ENCODE data around the gene DYNC2LI1. TPM values are rescaled to one million over a fixed set of nuclear protein-coding genes. Genes with fewer than 3 reads are reported as not detected.

DYNC2LI1 gene
- total and polyA plus RNA-seq, 7 donors: 11.7 to 32.1 (median 26.8) TPM

DNA sequence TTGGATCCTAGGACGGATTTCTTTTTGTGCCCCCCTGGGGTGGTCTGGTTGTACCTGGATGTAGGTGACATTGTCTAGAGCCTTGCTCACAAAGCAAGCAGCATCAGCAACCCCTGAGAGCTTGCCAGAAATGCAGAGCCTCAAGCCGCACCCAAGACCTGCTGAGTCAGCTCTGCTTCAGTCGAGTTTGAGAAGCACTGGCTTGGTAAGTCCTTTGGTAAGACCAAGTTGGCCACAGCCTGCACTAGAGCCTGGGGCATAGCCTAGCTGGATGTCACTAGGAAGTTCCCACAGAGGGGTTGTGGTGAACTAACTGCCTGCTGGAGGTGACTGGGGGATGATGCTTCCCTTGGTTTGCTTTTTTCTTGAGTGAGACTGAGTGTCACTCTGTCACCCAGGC is 58.6 kb downstream of the DYNC2LI1 start:
- intact Hi-C loops (cut with DNase I): no loop called here
- WGBS, 2 donors: 46 to 64% methylated on average over 3 of the region's 3 CpGs
- Histone ChIP-seq H3K9me3 (no peaks in the 10 kb centered on the region), H3K27me3 (peaks cover 0 to 17% (median 16%) of the 10 kb centered on the region in 3 donors), H3K4me1 (peaks cover 0 to 5% (median 2%) of the 10 kb centered on the region in 4 donors), H3K27ac (no peak overlapping the region), H3K4me3 (no peak overlapping the region), H3K36me3 (no peaks in the 10 kb centered on the region)
- DNase-seq: no peak
- TF ChIP-seq EP300 (IDR thresholded peaks at IDR 0.05): no peak
- no peak for TF ChIP-seq CTCF (IDR thresholded peaks at IDR 0.05)
- TF ChIP-seq POLR2A (IDR thresholded peaks at IDR 0.05): no peak
- TF ChIP-seq POLR2AphosphoS5 (IDR thresholded peaks at IDR 0.05): no peak

DNA sequence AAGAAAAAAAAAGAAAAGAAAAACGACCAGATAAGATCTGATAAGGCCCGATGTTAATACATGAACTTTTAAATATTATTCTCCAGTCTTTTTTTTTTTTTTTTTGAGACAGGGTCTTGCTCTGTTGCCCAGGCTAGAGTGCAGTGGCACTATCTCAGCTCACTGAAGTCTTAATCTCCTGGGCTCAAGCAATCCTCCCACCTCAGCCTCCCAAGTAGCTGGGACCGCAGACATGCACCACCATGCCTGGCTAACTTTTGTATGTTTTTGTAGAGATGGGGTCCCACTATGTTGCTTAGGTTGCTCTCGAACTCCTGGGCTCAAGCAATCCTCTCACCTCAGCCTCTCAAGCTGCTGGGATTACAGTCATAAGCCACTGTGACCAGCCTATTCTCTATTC is 63.2 kb downstream of the DYNC2LI1 start:
- TF ChIP-seq POLR2AphosphoS5 (IDR thresholded peaks at IDR 0.05): no peak
- TF ChIP-seq EP300 (IDR thresholded peaks at IDR 0.05): no peak
- TF ChIP-seq CTCF (IDR thresholded peaks at IDR 0.05): no peak
- no peak for TF ChIP-seq POLR2A (IDR thresholded peaks at IDR 0.05)
- Histone ChIP-seq H3K4me3 (no peak overlapping the region), H3K9me3 (no peaks in the 10 kb centered on the region), H3K27me3 (peaks cover 0 to 6% (median 4%) of the 10 kb centered on the region in 3 donors), H3K36me3 (no peaks in the 10 kb centered on the region), H3K4me1 (peaks cover 0 to 1% (median 0%) of the 10 kb centered on the region in 4 donors), H3K27ac (no peak overlapping the region)
- intact Hi-C loops (cut with DNase I): no loop called here
- no peak for DNase-seq
- WGBS, 2 donors: 86% methylated on average over 4 of the region's 4 CpGs

DNA sequence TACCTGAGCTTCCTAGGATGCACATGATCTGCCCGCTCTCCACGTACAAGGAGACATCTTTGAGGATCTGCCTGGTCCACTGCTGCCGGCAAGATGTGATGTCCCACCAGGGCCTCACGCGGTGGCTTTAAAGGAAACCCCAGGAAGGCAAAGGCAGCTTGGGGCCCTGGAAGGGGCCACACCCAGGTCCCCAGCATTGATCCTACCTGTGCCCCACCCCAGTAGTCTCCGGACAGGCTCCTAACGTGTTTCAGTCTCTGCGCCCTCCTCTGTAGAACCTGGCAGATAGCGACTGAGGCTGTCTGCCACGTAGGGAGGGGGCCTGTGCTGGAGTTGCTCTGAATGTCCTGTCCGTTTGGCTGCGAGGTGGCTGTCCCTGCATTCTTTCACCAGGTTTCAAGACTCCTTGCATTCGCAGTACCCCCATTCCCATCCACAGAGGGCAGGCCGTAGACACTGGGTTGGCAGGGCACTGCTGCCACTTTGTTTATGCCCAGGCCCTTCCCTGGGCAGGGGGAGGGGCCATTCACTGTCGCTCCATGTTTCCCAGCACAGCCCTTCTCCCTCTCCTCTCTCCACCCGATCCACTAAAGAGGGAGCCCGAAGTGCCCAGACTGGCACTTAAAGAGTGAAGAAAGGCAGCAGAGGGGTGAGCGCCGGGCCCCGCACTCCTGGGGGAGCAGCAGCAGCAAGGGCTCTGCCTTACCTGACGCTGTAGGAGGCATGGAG is 64.2 kb downstream of the DYNC2LI1 start:
- no peak overlapping the region for H3K4me3 ChIP-seq
- H3K27ac ChIP-seq: no peak overlapping the region
- intact Hi-C loops (cut with DNase I): no loop called here
- no peaks in the 10 kb centered on the region for H3K27me3 ChIP-seq
- TF ChIP-seq POLR2A (IDR thresholded peaks at IDR 0.05) (no peak), EP300 (IDR thresholded peaks at IDR 0.05) (no peak)
- H3K9me3 ChIP-seq: no peaks in the 10 kb centered on the region
- no peak for DNase-seq
- no peaks in the 10 kb centered on the region for H3K4me1 ChIP-seq
- no peaks in the 10 kb centered on the region for H3K36me3 ChIP-seq
- 92 to 94% methylated on average over 21 of the region's 21 CpGs for WGBS, 2 donors

GRCh38 chr2:43838560-43839267 is 64.9 kb downstream of the DYNC2LI1 start, which contains the start of the genes ABCG5 and ABCG8:
TSS of gene ABCG5 (minus strand) at chr2:43838839. CDS start at chr2:43838679, 160 bp downstream.
TSS of gene ABCG8 (plus strand) at chr2:43838971. CDS start at chr2:43839054, 83 bp downstream.
- DNase-seq: no peak
- no peaks in the 10 kb centered on the region for H3K27me3 ChIP-seq
- intact Hi-C loops (cut with DNase I): no loop called here

More at GRCh38 chr2:43838560-43839267, 64.9 kb downstream of the DYNC2LI1 start, which contains the start of the genes ABCG5 and ABCG8:
- Histone ChIP-seq H3K9me3 (no peaks in the 10 kb centered on the region), H3K4me3 (no peak within 1 kb of the TSS), H3K36me3 (no peaks in the 10 kb centered on the region), H3K27ac (no peak within 1 kb of the TSS), H3K4me1 (no peaks in the 10 kb centered on the region)
- TF ChIP-seq CTCF (IDR thresholded peaks at IDR 0.05) (no peak), POLR2A (IDR thresholded peaks at IDR 0.05) (no peak), EP300 (IDR thresholded peaks at IDR 0.05) (no peak), POLR2AphosphoS5 (IDR thresholded peaks at IDR 0.05) (no peak)
- 90 to 91% methylated on average over 20 of the region's 20 CpGs for WGBS, 2 donors
